ENCODE results near the gene MYORG.
"Not testable (repeated sequence)": the region's sequence is repeated elsewhere in the genome, so short reads cannot be mapped to it uniquely, and the experiment has no call there.

Gene MYORG

DNA sequence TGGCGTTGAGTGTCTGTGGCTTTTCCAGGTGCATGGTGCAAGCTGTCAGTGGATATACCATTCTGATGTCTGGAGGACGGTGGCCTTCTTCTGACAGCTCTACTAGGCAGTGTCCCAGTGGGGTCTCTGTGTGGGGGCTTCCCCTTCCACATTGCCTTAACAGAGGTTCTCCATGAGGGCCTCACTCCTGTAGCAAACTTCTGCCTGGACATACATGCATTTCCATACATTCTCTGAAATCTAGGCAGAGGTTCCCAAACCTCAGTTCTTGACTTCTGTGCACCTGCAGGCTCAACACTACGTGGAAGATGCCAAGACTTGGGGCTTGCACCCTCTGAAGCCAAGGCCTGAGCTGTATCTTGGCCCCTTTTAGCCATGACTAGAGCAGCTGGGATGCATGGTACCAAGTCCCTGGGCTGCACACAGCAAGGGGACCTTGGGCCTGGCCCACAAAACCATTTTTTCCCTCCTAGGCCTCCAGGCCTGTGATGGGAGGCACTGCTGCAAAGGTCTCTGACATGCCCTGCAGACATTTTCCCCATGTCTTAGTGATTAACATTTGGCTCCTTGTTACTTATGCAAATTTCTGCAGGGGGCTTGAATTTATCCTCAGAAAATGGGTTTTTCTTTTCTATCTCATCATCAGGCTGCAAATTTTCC lies 8.8 kb downstream of the MYORG start:
- not testable (repeated sequence) for DNase-seq

DNA sequence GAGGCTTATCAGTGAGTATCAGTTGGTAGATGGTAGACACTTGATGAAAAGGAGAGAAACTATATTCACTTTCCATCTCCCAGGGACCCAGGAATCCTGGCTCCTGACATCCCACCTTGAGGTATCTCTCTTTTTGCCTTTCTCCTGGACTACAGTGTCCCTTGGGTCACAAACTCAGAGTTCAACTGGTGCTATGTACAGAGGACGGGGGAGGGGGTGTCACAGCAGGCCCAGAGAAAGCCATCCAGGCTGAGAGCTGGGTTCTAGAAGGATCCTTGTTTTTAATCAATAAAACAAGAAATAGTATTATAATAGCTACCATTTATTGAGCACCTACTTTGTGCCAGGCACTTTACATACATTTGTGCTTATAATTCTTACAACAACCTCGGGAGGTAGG lies 10.3 kb downstream of the MYORG start:
- DNase-seq: no peak

DNA sequence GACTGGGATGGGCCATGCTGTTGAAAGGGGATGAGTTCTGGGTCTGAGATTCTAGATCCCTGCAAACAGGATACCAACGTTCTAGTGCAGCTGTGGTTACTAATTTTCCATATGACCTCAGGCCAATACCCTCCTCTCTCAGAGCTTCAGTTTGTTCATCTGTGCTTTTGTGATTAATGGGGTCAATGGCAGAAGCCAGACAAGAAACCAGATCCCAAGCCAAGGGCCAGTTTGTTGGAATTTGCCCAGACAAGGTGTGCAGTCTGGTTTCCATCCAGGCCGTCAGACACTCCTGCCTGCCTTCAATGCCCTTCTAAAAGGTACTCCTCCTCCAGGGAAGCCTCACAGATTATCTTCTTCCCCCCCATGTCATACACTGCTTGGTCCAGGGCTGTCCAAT lies 11.4 kb downstream of the MYORG start:
- DNase-seq: no peak

DNA sequence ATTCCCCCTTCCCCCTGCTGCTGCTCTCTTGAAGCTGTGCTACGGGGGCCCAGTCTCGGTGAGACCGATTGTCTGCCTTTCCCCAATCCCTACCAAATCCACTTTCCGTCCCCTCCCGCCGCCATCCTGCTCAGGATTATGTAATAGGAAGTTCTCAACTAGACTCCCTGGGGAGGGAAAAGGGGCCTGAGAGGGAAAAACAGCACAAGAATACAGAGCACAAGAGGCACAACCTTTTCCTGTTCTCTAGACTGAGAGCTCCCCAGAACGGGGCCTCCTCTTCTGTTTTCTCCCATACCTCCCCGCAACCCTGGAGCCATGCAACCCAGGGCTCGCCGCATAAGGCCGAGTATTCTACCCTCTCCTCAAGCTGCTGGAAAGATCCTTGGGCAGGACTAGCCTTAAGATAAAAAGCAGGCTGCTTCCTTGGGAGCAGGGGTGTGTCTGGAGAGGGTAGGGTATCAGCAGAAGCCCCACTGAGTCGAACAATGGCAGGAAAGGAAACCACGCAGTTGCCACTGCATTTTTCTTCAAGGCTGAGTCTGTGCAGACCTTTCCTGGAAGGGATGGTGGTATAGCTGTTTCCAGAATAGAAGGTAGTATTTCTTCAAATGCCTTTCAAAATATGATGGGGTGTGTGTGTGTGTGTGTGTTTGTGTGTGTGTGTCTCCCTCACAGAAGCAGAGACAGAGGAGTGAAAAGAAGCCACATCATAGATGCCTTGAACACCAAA lies 12.9 kb downstream of the MYORG start:
- no peak for DNase-seq

DNA sequence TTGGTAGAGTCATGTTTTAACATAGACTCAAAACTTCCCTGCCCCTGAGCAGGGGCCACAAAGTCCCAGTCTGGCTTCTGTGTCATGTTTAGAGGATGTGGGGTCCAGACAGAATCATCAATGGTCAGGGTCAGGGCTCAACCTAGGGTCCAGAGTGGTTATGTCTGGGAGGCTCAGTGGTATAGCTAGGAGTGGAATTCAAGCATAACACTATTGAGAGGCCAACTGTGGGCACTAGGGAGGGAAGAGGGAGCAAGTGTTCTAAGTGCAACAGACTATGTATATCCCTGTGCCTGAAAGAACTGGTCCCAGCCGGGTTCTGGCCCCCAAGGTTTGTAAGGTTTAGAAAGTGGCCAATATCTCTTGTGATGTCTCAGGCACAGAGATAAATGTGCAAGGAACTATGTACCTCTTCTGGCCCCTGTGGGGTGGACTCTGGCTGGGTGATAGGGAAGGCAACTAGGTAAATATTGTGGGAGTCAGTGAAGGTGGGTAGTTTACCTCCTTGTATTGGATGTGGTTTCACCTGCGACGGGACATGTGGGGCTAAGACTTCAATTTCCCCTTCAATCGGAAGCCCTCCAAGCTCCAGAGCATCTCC lies 14.0 kb downstream of the MYORG start:
- no peak for DNase-seq

DNA sequence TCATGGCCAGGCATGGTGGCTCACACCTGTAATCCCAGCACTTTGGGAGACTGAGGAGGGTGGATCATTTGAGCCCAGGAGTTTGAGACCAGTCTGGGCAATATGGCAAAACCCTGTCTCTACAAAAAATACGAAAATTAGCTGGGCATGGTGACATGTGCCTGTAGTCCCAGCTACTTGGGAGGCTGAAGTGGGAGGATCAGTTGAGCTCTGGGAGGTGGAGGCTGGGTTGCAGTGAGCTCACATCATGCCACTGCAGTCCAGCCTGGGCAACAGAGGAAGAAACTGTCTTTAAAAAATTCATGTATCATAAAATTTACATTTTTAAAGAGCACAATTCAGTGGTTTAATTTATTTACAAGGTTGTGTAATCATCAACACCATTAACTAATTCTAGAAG lies 23.7 kb downstream of the MYORG start:
- DNase-seq: not testable (repeated sequence)

DNA sequence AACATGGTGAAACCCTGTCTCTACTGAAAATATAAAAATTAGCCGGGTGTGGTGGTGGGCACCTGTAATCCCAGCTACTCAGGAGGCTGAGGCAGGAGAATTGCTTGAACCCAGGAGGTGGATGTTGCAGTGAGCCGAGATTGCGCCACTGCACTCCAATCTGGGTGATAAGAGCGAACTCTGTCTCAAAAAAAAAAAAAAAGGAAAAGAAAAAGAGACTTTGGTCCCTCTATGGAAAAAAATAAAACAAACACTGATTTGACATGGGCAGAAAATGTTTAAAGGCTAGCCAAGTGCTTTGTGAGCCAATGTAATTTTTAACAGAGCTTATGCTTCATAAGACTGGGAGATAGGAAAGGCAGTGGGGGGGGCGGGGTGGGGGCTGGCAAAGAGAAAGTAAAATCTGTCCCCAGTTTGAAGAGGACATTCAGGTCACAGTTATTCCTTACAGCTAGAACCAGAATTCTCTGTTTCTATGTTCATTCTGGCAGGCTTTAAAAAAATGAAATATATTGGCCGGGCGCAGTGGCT lies 24.5 kb downstream of the MYORG start:
- not testable (repeated sequence) for DNase-seq

DNA sequence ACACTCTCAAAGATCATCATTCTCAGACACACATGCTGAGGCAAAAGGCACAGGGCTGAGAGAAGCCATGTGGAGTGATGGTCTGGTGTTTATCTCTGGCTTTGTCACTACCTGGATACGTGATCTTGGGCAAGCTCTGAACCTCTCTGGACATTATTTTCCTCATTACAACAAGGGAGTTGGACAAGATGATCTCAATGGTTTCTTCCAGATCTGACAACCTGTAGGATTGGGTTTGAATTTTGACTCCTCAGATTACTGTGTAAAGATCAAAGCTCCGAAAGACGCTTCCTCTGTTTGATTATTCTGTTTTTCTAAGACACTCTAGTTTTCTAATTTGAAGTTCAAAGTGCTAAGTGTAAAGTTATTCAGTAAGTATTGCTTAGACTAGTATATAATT lies 27.4 kb downstream of the MYORG start:
- DNase-seq: no peak

DNA sequence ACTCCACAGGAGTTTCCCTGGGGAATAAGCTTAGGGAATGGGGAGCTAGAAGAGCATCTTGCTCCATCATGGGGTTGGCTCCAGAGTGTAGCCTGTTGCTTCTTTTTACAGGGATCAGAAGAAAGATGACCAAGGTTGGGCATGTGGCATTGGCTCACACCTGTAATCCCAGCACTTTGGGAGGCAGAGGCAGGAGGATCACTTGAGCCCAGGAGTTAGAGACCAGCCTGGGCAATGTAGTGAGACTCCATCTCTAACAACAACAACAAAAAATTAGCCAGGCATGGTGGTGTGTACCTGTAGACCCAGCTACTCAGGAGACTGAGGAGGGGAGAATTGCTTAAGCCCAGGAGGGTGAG lies 28.9 kb downstream of the MYORG start:
- no peak for DNase-seq

DNA sequence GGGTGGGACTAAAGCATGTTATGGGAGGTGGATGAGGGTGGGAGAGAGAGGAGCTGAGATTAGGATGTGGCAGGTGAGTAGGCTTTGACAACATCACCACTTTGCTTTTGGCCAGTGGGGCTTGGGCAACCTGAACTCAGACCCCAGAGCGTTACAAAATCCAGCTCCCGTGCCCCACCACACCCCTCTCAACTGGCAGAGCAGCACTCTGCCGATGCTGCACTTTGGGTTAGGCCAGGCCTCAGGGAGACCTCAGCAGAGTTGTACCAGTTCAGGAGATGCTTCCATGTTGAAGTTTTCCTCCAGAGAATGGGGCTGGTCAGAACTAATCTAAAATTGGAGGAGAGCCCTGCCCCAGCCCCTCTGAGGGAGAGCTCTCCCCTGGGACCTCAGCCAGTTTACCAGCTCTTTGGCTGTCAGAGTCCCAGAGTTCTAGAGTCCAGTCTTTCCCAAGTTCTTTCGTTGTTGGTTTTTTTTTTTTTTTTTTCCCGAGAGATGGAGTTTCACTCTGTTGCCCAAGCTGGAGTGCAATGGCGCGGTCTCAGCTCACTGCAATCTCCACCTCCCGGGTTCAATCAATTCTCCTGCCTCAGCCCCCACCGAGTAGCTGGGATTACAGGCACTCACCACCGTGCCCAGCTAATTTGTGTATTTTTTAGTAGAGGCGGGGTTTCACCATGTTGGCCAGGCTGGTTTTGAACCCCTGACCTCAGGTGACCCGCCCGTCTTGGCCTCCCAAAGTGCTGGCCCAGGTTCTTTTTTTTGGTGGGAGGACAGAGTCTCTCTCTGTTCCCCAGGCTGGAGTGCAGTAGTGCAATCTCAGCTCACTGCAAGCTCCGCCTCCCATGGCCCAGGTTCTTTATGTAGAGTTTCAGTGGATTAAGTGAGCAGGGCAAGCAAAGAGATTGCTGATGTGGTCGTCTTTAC lies 29.6 kb downstream of the MYORG start:
- no peak for DNase-seq

DNA sequence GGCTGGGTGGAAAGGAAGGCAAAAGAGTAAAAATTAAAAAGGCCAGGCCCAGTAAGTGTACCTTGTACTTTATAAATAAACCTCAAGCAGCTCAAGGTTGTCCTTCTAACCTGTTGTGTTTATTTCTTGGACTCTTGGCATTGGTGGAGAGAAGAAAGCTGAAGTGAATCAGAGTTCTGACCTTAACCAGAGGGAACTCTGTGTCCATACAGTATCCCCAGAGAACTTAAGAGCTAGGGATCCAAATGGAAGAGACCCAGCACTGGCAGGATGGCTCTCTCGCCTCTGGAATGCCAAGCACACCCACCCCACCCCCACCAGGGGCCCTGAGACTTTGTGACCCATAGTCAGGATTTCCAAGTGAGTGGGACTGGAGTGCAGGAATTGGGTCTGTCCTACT lies 33.1 kb downstream of the MYORG start:
- no peak for DNase-seq

DNA sequence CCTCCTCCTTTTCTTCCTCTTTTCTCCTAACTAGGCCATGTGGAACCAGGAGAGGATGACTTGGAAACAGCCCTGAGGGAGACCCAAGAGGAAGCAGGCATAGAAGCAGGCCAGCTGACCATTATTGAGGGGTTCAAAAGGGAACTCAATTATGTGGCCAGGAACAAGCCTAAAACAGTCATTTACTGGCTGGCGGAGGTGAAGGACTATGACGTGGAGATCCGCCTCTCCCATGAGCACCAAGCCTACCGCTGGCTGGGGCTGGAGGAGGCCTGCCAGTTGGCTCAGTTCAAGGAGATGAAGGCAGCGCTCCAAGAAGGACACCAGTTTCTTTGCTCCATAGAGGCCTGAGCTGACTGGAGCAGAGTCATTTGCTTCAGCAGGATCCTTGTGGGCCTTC lies 33.6 kb downstream of the MYORG start:
- DNase-seq: no peak

DNA sequence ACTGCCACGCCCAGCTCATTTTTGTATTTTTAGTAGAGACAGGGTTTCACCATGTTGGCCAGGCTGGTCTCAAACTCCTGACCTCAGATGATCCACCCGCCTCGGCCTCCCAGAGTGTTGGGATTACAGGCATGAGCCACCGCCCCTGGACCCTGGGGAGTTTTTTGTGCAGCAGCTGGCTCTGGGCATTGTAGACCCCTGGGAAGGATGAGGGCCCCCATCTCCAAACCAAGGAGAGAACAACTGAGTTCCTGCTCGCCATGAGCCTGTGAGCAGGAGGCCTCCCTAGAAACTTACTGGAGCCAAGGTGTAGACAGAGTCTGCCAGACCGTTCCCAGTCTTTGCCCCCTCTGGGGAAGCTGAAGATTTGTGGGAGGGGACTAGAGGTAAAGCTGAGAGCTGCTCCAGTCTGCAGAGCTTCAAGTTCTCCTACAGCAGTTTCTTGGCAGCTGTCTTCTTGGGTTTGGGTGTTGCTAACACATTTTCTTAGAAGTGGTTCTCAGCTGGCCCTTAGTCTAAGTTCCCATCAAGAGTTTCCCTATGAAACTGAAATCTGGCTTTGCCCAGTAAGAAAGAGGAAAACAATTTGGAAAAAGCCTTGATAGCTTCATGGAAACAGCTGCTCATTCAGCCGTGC lies 34.9 kb downstream of the MYORG start:
- no peak for DNase-seq

DNA sequence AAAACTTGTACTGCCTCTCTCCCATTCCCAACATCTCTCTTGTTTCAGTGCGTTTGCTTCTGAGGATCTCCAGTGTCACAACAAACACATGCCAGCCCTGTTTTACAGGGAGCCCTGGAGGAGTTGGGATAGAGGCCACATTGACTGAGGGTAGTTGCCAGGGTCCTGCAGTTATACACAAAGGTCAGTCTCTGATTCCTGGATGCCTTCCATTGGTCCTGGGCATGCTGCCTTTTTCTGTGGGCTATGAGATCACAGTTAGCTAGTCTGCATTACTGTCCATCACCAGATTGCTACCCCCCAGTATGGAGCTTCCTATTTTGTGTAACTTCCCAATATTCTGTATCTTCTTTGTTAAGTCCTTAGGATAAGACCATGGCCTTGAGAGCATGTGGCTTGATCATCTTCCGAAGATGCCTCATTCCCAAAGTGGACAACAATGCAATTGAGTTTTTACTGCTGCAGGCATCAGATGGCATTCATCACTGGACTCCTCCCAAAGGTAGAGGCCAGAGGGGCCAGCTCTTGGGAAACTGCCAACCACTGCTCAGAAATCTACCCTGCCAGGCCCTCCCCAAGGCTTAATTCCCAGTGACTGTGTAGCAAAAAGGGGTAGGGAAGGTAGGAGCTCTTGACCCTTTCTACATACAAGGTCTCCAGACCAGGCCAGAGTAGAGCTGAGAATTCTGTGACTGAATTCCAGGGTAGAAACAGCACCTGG lies 37.9 kb downstream of the MYORG start:
- DNase-seq: no peak

DNA sequence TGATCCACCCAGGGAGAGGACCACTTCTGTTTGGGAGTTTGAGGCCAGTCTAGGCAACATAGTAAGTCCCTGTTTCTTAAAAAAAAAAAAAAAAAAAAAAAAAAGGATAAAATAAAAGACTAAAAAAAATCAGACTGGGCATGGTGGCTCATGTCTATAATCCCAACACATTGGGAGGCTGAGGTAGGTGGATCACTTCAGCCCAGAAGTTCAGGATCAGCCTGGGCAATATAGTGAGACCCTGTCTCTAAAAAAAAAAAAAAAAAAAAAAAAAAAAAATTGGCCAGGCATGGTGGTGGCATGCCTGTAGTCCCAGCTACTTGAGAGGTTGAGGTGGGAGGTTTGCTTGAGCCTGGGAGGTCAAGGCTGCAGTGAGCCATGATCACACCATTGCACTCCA lies 38.6 kb downstream of the MYORG start:
- DNase-seq: not testable (repeated sequence)

DNA sequence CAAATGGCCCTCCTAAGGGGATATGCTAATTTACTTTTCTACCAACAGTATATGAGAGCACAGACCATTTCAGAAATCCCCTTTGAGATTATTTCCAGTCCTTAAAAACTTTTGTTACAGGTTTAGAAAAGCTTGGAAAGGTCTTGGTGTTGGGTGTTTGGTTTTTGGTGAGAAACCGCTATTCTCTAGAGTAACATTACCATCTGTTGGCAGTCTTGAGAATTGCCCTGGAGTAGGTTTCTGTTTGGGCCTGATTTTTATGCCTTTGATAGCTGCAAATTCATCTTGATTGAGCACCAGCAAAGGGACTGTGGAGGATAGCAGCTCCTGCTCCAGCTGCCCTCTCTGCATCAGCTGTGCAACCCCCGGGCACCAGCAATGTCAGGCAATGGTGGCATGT lies 39.3 kb downstream of the MYORG start:
- DNase-seq: no peak

DNA sequence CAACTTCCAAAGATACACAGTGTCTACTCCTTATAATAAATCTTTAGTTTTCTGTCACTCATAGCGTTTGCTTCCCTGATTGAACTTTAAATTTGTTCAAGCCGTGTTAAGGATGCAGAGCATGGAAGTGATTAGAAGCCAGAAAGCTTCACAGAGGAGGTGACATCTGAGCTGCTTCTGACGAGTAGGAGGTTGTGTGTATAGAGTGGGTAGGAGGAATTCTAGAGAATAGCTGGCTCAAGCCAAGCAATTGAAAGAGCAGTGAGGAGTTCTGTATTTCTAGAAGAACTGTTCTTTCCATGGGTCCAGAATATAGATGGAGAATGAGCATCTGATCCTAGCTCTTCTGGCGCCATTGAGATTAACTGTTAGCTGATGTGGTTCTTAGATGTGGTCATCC lies 41.3 kb downstream of the MYORG start:
- no peak for DNase-seq

DNA sequence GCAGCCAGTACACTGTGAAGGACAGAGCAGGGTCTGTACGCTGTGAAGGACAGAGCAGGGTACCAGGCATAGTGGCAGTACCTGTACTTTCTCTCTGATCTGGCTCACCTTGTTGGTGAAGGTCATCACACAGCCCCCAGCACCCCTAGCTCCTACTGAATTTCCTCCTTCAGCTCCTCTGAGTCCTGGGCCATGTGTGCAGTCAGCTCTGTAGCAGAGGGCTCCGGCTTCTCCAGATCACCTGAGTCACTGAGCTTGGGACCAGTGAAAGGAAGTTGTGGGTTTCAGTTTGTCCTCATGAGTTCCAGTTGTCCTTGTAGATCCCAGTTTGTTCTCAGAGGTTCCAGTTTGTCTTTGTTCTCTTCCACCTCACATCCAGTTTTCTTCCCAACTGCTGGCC lies 41.8 kb downstream of the MYORG start:
- no peak for DNase-seq

DNA sequence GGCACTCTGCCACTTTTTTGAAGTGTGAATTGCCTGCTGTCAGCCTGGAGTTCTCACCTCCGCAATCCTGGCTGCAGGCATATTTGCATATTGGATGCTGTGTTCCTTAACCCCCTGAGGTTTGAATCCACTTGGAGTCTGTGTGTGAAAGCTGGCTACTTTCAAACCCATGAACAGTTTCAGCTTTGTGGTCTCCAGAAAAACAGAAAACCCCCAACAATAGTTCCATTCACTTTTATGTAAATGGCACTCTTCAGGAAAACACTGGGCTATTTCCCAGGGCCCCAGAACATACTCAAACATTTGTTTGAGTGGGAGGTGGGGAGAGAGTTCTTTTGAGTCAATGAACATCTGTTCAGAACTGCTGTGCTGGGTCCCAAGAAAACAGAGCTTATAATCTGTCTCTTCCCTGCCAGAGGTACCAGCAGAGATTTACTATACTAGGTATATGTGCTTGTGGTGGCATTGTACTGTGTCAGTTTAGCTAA lies 42.3 kb downstream of the MYORG start:
- no peak for DNase-seq

DNA sequence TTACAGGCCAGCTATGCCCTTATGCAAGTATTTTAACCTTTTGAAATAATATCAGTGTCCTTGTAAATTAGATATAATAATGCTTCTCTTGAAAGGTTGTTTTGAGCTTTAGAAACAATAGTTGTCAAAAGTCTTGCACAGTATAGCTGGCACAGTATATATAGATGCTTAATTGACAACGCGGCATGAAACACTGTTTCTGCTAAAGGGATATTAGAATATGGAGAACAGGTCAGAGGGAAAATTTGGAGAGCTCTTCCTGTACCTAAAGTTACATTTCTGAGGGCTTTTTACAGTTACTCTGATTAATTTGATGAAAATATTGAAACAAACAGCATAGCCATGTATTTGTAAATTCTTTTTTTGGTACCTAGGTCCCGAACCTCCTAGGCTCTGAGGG lies 42.9 kb downstream of the MYORG start:
- no peak for DNase-seq

DNA sequence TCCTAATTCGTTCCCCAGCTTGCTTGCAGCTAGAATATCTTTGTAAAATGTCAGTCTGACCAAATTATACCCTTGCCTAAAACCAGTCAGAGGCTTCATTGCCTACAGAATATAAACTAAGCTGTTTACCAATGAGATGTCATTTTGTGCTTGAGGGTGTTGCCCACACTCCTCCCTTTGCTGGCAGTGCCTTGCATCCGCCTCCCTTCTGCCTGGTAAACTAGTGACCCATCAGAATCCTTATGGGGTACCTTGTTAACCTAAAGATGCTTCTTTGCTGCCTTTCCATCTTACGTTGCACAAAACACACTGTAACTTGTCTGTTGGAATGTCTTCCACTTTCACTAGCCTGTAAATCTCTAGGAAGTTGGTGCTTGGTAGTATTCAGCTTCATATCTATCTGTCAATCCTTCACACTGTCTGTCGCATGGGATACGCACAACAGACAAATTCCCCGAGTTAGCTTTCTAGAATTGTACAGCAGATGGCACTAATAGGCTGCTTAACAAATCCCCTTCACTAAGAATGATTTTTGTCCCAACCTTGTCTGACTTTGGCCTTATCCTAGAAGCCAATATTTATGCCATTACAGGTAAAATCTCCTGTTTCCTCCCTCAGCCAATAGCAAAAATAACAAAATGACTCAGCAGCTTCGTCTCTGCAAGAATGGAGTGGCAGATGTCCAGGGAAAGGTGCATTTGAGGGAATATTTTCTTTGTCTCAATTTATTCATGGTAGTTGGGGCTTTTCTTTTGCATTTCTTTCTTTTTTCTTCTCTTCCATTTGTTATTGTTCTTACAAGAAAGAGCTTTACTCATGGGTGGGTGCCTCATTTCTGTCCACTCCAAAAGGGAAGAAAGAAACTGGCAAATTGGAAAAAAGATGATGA lies 44.4 kb downstream of the MYORG start:
- DNase-seq: peak; percentile 18 to 23
